ENCODE results near the gene SP9. TPM values are rescaled to one million over a fixed set of nuclear protein-coding genes. Genes with fewer than 3 reads are reported as not detected.

The SP9 gene
- total RNA-seq, 1 experiment from 2014 or later: not detected

DNA sequence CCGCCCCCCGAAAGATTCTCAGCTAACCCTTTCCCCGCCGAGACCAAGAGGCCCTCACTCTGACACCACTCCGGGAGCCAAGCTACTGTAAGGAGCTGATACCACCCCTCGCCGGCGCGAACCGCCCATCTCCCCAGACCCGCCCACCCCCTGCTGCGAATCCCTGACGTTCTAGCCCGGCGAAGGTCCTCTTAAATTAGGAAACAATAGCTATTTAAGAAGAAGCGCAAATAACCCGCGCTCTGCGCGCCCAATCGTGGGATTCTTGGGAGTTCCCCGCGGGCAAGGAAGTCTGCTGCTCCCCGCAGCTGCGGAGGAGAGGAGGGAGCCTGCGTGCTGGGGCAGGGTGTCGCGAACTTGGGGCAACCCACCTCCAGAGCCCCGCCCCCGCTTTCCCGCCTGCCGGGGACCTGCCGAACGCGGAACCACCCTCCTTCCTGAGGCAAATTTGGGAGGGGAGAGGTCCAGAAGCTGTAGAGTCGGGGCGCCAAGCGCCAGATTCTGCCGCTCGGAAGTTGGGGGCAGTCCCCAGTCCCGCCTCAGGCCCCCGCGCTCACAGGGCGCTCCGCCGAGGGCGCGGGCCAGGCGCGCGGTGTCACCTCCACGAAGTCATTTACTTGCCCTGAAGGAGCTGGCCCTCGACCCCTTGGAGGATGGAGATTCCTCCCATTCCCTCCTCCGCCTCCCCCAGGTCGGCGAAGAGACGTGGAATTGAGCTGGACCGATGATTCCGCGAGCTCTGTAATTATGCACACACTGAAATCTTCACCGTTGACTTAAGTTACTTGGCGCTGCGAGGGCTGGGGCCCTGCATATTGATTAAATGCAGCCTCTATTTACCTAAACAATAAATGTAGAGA is 8.4 kb upstream of the SP9 start:
- Histone ChIP-seq H3K4me1 (ENCODE audit: insufficient read depth, low read length) (peaks cover 3% of the 10 kb centered on the region; the same call in 1 of the 2 replicates), H4K20me1 (ENCODE audit: control insufficient read depth, insufficient read depth, insufficient read length) (no peaks in the 10 kb centered on the region), H3K23ac (ENCODE audit: insufficient read length, low read depth, low read length) (no peak overlapping the region), H3K18ac (ENCODE audit: insufficient read length, low read depth, low read length) (no peak overlapping the region), H2BK15ac (ENCODE audit: low read depth, low read length) (no peak overlapping the region), H2BK120ac (ENCODE audit: low read depth, low read length, poor library complexity, severe bottlenecking) (no peak overlapping the region), H2AFZ (ENCODE audit: low read length) (no peak overlapping the region), H3K23me2 (ENCODE audit: insufficient read length, low read depth, low read length, poor library complexity, severe bottlenecking) (peaks cover 20% of the 10 kb centered on the region), H2BK12ac (ENCODE audit: insufficient read length, low read depth, low read length) (no peak overlapping the region), H2BK5ac (ENCODE audit: insufficient read length, low read length) (no peak overlapping the region), H3K79me1 (ENCODE audit: insufficient read depth, low read depth, low read length, poor library complexity, severe bottlenecking) (no peaks in the 10 kb centered on the region), H3K4me2 (ENCODE audit: insufficient read depth, insufficient read length, low read length) (peak overlapping the region; percentile 50), H3K27me3 (ENCODE audit: insufficient read depth, low read length) (peaks cover 59% of the 10 kb centered on the region), H4K8ac (replicated peaks; ENCODE audit: insufficient read length, low read depth, low read length) (no peak overlapping the region), H3K56ac (ENCODE audit: insufficient read length, low read depth, low read length) (no peak overlapping the region), H3K14ac (ENCODE audit: insufficient read depth, low read length) (no peak overlapping the region), H4K5ac (ENCODE audit: insufficient read length, low read depth, low read length) (no peak overlapping the region), H4K91ac (ENCODE audit: insufficient read length, low read depth, low read length) (no peak overlapping the region), H3T11ph (ENCODE audit: low read length) (no peak overlapping the region), H3K4ac (ENCODE audit: low read depth, low read length) (no peak overlapping the region), H3K9ac (ENCODE audit: extremely low read depth, insufficient read length, low read length) (no peak overlapping the region), H3K9me3 (ENCODE audit: control insufficient read depth, low read depth, low read length) (no peaks in the 10 kb centered on the region), H3K27ac (ENCODE audit: insufficient read length, low read depth, low read length) (no peak overlapping the region), H2AK5ac (ENCODE audit: insufficient read length, low read length) (no peak overlapping the region), H3K79me2 (ENCODE audit: insufficient read depth, low read length) (no peaks in the 10 kb centered on the region), H2BK20ac (ENCODE audit: low read depth, low read length, poor library complexity, severe bottlenecking) (no peak overlapping the region)
- Mint-ChIP-seq H3K27ac (no peak overlapping the region), H3K4me3 (peak overlapping the region; percentile 74 to 94), H3K27me3 (ENCODE audit: low read depth) (peaks cover 92% of the 10 kb centered on the region), H3K4me1 (peaks cover 33 to 41% of the 10 kb centered on the region in 2 experiments), H3K36me3 (ENCODE audit: insufficient read depth in 1 of 3, low read depth in 3 of 3) (peaks cover 0 to 2% (median 0%) of the 10 kb centered on the region in 3 experiments; a peak in 1 of 7 replicates), H3K9me3 (peaks cover 3 to 7% of the 10 kb centered on the region in 2 experiments; a peak in 2 of 5 replicates)
- TF ChIP-seq, protein P1, sequence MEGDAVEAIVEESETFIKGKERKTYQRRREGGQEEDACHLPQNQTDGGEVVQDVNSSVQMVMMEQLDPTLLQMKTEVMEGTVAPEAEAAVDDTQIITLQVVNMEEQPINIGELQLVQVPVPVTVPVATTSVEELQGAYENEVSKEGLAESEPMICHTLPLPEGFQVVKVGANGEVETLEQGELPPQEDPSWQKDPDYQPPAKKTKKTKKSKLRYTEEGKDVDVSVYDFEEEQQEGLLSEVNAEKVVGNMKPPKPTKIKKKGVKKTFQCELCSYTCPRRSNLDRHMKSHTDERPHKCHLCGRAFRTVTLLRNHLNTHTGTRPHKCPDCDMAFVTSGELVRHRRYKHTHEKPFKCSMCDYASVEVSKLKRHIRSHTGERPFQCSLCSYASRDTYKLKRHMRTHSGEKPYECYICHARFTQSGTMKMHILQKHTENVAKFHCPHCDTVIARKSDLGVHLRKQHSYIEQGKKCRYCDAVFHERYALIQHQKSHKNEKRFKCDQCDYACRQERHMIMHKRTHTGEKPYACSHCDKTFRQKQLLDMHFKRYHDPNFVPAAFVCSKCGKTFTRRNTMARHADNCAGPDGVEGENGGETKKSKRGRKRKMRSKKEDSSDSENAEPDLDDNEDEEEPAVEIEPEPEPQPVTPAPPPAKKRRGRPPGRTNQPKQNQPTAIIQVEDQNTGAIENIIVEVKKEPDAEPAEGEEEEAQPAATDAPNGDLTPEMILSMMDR (conservative IDR thresholded peaks at IDR 0.05): no peak
- peak; percentile 57 for DNase-seq
- WGBS (ENCODE audit: extremely low coverage, insufficient read length, low lambda C conversion rate): no CpG with 5 or more reads among the region's 63 CpGs
